Panc1 (cell line): ENCODE results near the gene FOXR1. TPM values are rescaled to one million over a fixed set of nuclear protein-coding genes. Genes with fewer than 3 reads are reported as not detected.

Source experiments
- ATAC-seq: fragments of 200-7000 bp; cut with Tn5 transposase; 2 replicates; pipeline ENCODE4 v1.9.1; 2020; ENCODE audit warnings: mild to moderate bottlenecking, moderate library complexity
- BruUV-seq: library from RNA; stranded (reverse); fragments of 400-500 nt; replicated peaks from 2 replicates; lab custom pipeline; 2021; lab: Mats Ljungman, UMichigan
- CTCF ChIA-PET: fragments of 300-600 bp; sonication (Branson Sonifier 250); formaldehyde crosslinking; loops from one replicate; lab custom pipeline; 2022; ENCODE audit warnings: antibody characterized with exemption; lab: Charles Lee
- POLR2A ChIA-PET: fragments of 300-600 bp; sonication (Branson Sonifier 250); formaldehyde crosslinking; loops from one replicate; lab custom pipeline; 2022; ENCODE audit warnings: antibody characterized with exemption; lab: Charles Lee
- DNase-seq: peaks from one replicate; pipeline ENCODE4 v3.0.0-alpha.2; 2010; ENCODE audit warnings: low read depth, low spot score
- H3K27ac ChIP-seq: 2 replicates; pipeline ENCODE4 v1.5.1; 2011; ENCODE audit warnings: mild to moderate bottlenecking, low read length, inconsistent platforms
- H3K27me3 ChIP-seq: fragments of 200-500 bp; sonication (Bioruptor generic); 2 replicates; pipeline ENCODE4 v1.6.0; 2014; ENCODE audit warnings: low read length, inconsistent platforms; ENCODE audit not compliant: control insufficient read depth, insufficient read depth
- H3K36me3 ChIP-seq: fragments of 200-500 bp; sonication (Bioruptor generic); 2 replicates; pipeline ENCODE4 v1.5.1; 2014; ENCODE audit warnings: inconsistent platforms, mild to moderate bottlenecking, low read length, moderate library complexity; ENCODE audit not compliant: control insufficient read depth, insufficient read depth
- H3K4me1 ChIP-seq: 2 replicates; pipeline ENCODE4 v1.5.1; 2011; ENCODE audit warnings: inconsistent platforms, mild to moderate bottlenecking, low read length, moderate library complexity; ENCODE audit not compliant: control insufficient read depth, insufficient read depth
- H3K4me3 ChIP-seq, 2 experiments: 2 replicates each; pipeline ENCODE4 v1.5.1; 2011 to 2012; ENCODE audit warnings: low read depth in 2 of 2, low read length in 2 of 2, mild to moderate bottlenecking in 2 of 2, inconsistent platforms in 1 of 2, moderate library complexity in 1 of 2
- H3K9me3 ChIP-seq: fragments of 200-500 bp; sonication (Bioruptor generic); 2 replicates; pipeline ENCODE4 v1.5.1; 2014; ENCODE audit warnings: low read depth, mild to moderate bottlenecking, inconsistent platforms, low read length, moderate library complexity; ENCODE audit not compliant: control insufficient read depth, insufficient read depth
- POLR2AphosphoS5 ChIP-seq: IDR thresholded peaks from 2 replicates; pipeline ENCODE4 v1.6.1; 2012; ENCODE audit warnings: mild to moderate bottlenecking, low read depth, low read length, moderate library complexity
- SIN3A ChIP-seq: IDR thresholded peaks from 2 replicates; pipeline ENCODE4 v1.6.1; 2012; ENCODE audit warnings: low read depth, mild to moderate bottlenecking, low read length, moderate library complexity, borderline replicate concordance; ENCODE audit not compliant: insufficient read depth
- TCF7L2 ChIP-seq: IDR thresholded peaks from 2 replicates; pipeline ENCODE4 v1.6.1; 2011; ENCODE audit warnings: mild to moderate bottlenecking, low read depth, low read length, inconsistent platforms
- in situ Hi-C: cut with HindIII; loops from 2 replicates; pipeline ENCODE4 v1.10.0; 2016; ENCODE audit warnings: low sequenced_read_pairs, low pct_unique_long_range_greater_than_20kb
- intact Hi-C: fragments of 100-400 bp; cut with micrococcal nuclease; formaldehyde crosslinking; loops from one replicate; pipeline ENCODE4 v1.10.0; 2022; ENCODE audit not compliant: unreplicated experiment
- total RNA-seq: library from RNA; stranded (reverse); gene quantifications from one replicate; pipeline ENCODE4 v1.2.1, GENCODE V29; 2021; ENCODE audit not compliant: unreplicated experiment
- TF ChIP-seq, protein P1 (sequence below), 2 experiments: IDR thresholded peaks; 2 replicates each; pipeline ENCODE4 v1.6.1; 2011 to 2012; ENCODE audit warnings: low read depth in 2 of 2, control low read depth in 1 of 2, low read length in 1 of 2, mild to moderate bottlenecking in 1 of 2, moderate library complexity in 1 of 2; ENCODE audit not compliant: insufficient read depth in 1 of 2
- TF ChIP-seq, protein P2 (sequence below): fragments of 450-650 bp; IDR thresholded peaks from 2 replicates; pipeline ENCODE4 v1.5.1; 2017; ENCODE audit warnings: mild to moderate bottlenecking

Gene FOXR1
- total RNA-seq, 1 experiment from 2014 or later = not detected

DNA sequence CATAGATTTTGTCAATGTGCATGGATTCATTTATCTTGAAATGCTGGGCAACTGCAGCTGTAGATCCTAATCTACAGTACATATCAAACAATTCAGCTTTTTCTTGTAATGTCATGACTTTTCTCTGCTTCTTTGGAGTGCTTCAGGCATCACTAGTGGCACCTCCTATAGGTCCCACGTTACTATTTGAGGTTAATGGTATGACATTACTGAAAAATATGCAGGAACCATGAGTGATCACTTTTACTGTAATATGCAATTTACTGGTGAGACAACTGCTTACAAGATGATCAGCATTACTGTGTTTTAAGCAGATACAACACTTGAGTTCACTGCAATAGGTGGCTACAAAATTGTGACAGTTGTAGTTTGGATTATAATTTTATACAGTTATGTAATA is 29.3 kb downstream of the FOXR1 start:
- no TSS peak for BruUV-seq
- in situ Hi-C loops = no loop called here
- Histone ChIP-seq H3K4me3 (no peak overlapping the region), H3K9me3 (no peaks in the 10 kb centered on the region), H3K27me3 (no peaks in the 10 kb centered on the region), H3K36me3 (peaks cover 14% of the 10 kb centered on the region), H3K4me1 (peaks cover 16% of the 10 kb centered on the region), H3K27ac (no peak overlapping the region)
- intact Hi-C loops = no loop called here
- CTCF ChIA-PET = interaction anchor here (0.6 kb wide), 1 partner anchor 337 kb away, joined by 25 read pairs; no protein-coding TSS in a partner anchor
- TF ChIP-seq, protein P1, sequence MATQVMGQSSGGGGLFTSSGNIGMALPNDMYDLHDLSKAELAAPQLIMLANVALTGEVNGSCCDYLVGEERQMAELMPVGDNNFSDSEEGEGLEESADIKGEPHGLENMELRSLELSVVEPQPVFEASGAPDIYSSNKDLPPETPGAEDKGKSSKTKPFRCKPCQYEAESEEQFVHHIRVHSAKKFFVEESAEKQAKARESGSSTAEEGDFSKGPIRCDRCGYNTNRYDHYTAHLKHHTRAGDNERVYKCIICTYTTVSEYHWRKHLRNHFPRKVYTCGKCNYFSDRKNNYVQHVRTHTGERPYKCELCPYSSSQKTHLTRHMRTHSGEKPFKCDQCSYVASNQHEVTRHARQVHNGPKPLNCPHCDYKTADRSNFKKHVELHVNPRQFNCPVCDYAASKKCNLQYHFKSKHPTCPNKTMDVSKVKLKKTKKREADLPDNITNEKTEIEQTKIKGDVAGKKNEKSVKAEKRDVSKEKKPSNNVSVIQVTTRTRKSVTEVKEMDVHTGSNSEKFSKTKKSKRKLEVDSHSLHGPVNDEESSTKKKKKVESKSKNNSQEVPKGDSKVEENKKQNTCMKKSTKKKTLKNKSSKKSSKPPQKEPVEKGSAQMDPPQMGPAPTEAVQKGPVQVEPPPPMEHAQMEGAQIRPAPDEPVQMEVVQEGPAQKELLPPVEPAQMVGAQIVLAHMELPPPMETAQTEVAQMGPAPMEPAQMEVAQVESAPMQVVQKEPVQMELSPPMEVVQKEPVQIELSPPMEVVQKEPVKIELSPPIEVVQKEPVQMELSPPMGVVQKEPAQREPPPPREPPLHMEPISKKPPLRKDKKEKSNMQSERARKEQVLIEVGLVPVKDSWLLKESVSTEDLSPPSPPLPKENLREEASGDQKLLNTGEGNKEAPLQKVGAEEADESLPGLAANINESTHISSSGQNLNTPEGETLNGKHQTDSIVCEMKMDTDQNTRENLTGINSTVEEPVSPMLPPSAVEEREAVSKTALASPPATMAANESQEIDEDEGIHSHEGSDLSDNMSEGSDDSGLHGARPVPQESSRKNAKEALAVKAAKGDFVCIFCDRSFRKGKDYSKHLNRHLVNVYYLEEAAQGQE (IDR thresholded peaks at IDR 0.05; ENCODE audit: insufficient read depth in 1 of 2, low read depth in 2 of 2, low read length in 1 of 2) = no peak
- no peak for TF ChIP-seq TCF7L2
- TF ChIP-seq, protein P2, sequence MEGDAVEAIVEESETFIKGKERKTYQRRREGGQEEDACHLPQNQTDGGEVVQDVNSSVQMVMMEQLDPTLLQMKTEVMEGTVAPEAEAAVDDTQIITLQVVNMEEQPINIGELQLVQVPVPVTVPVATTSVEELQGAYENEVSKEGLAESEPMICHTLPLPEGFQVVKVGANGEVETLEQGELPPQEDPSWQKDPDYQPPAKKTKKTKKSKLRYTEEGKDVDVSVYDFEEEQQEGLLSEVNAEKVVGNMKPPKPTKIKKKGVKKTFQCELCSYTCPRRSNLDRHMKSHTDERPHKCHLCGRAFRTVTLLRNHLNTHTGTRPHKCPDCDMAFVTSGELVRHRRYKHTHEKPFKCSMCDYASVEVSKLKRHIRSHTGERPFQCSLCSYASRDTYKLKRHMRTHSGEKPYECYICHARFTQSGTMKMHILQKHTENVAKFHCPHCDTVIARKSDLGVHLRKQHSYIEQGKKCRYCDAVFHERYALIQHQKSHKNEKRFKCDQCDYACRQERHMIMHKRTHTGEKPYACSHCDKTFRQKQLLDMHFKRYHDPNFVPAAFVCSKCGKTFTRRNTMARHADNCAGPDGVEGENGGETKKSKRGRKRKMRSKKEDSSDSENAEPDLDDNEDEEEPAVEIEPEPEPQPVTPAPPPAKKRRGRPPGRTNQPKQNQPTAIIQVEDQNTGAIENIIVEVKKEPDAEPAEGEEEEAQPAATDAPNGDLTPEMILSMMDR = no peak
- TF ChIP-seq SIN3A = no peak
- no peak for TF ChIP-seq POLR2AphosphoS5
- DNase-seq (no peak), ATAC-seq (no peak)
- POLR2A ChIA-PET = no interaction called here

- no peaks in the 10 kb centered on the region for H3K9me3 ChIP-seq
- no peaks in the 10 kb centered on the region for H3K27me3 ChIP-seq
- intact Hi-C loops = no loop called here
- no peaks in the 10 kb centered on the region for H3K4me1 ChIP-seq
- no peak overlapping the region for H3K27ac ChIP-seq
- no peaks in the 10 kb centered on the region for H3K36me3 ChIP-seq
- ATAC-seq (no peak), DNase-seq (no peak)
- POLR2A ChIA-PET = no interaction called here
- in situ Hi-C loops = no loop called here
- BruUV-seq = no TSS peak
- TF ChIP-seq TCF7L2 = no peak
- TF ChIP-seq, protein P2 = no peak
- no peak for TF ChIP-seq SIN3A
- no peak for TF ChIP-seq POLR2AphosphoS5
- TF ChIP-seq, protein P1 (IDR thresholded peaks at IDR 0.05; ENCODE audit: insufficient read depth in 1 of 2, low read depth in 2 of 2, low read length in 1 of 2) = no peak
- H3K4me3 ChIP-seq = no peak overlapping the region
- CTCF ChIA-PET = no interaction called here
Observed at GRCh38 chr11:119006656-119007055, 35.1 kb downstream of the FOXR1 start.
